GM21526 (cell line): ENCODE measurements around the gene MSRB2.
"Not testable (repeated sequence)": the region's sequence is repeated elsewhere in the genome, so short reads cannot be mapped to it uniquely, and the experiment has no call there.

ENCODE experiments used
- ATAC-seq: cut with Tn5 transposase; IDR thresholded peaks from one replicate; pipeline ENCODE4 v1.9.1; 2021; ENCODE audit warnings: moderate library complexity; ENCODE audit not compliant: unreplicated experiment, low FRiP score

The MSRB2 gene

GRCh38 chr10:23095404-23095965 is at the start of gene MSRB2:
Gene MSRB2, plus strand, starts transcription at chr10:23095579. Its CDS starts 30 bp downstream, at chr10:23095609.
- ATAC-seq = peak; percentile 73

- no peak for ATAC-seq
Observed at GRCh38 chr10:23046027-23046426, 49.4 kb upstream of the MSRB2 start.

GRCh38 chr10:23047201-23048050 is 48.0 kb upstream of the MSRB2 start:
- ATAC-seq = no peak

GRCh38 chr10:23048191-23048590 is 47.2 kb upstream of the MSRB2 start:
- no peak for ATAC-seq

- ATAC-seq = no peak
Observed at GRCh38 chr10:23051278-23051677, 44.1 kb upstream of the MSRB2 start.

GRCh38 chr10:23051855-23052331 is 43.5 kb upstream of the MSRB2 start:
- no peak for ATAC-seq

GRCh38 chr10:23053036-23053435 is 42.3 kb upstream of the MSRB2 start:
- ATAC-seq = no peak

- no peak for ATAC-seq
Observed at GRCh38 chr10:23055424-23056185, 39.8 kb upstream of the MSRB2 start.

GRCh38 chr10:23056186-23056579 is 39.2 kb upstream of the MSRB2 start:
- no peak for ATAC-seq

- ATAC-seq = no peak
Observed at GRCh38 chr10:23058366-23058765, 37.0 kb upstream of the MSRB2 start.

GRCh38 chr10:23060918-23061317 is 34.5 kb upstream of the MSRB2 start:
- ATAC-seq = no peak

GRCh38 chr10:23063045-23063972 is 32.1 kb upstream of the MSRB2 start:
- no peak for ATAC-seq

GRCh38 chr10:23063973-23064812 is 31.2 kb upstream of the MSRB2 start:
- ATAC-seq = no peak

- not testable (repeated sequence) for ATAC-seq
Observed at GRCh38 chr10:23064813-23065114, 30.6 kb upstream of the MSRB2 start.

GRCh38 chr10:23065181-23065948 is 30.0 kb upstream of the MSRB2 start:
- no peak for ATAC-seq

GRCh38 chr10:23067337-23067736 is 28.0 kb upstream of the MSRB2 start:
- ATAC-seq = no peak

GRCh38 chr10:23067939-23068775 is 27.2 kb upstream of the MSRB2 start:
- peak; percentile 50 for ATAC-seq
